H1 (cell line): ENCODE measurements around the gene SRRM4.

Source experiments
- EP300 ChIP-seq, 2 experiments: IDR thresholded peaks; 1 replicate in 1 of 2; 2 replicates in 1 of 2; pipeline ENCODE4 v1.6.1; 2011 to 2012; ENCODE audit warnings: low read depth in 2 of 2, low read length in 2 of 2, mild to moderate bottlenecking in 2 of 2, borderline replicate concordance in 1 of 2, inconsistent platforms in 1 of 2, moderate library complexity in 1 of 2
- EZH2 ChIP-seq: fragments of 200-600 bp; sonication (generic); IDR thresholded peaks from 2 replicates; pipeline ENCODE4 v1.7.1; 2012; ENCODE audit warnings: low read depth, mild to moderate bottlenecking, moderate library complexity, low read length, inconsistent platforms; ENCODE audit not compliant: severe bottlenecking
- FOSL1 ChIP-seq: IDR thresholded peaks from 2 replicates; pipeline ENCODE4 v1.6.1; 2011; ENCODE audit warnings: mild to moderate bottlenecking, low read depth, low read length, moderate library complexity; ENCODE audit not compliant: insufficient read depth
- MAFK ChIP-seq: IDR thresholded peaks from 2 replicates; pipeline ENCODE4 v1.6.1; 2012; ENCODE audit warnings: low read depth, mild to moderate bottlenecking, improper control_type of control experiment, low read length
- RNF2 ChIP-seq: fragments of 200-900, 300-1000 bp; sonication (generic); IDR thresholded peaks from 2 replicates; pipeline ENCODE4 v1.7.1; 2016; ENCODE audit warnings: borderline replicate concordance, low read depth, mild to moderate bottlenecking, antibody characterized with exemption, low read length; ENCODE audit not compliant: poor library complexity, severe bottlenecking; ENCODE audit errors: missing control alignments
- SIN3A ChIP-seq, 2 experiments: IDR thresholded peaks in 1 of 2; conservative IDR thresholded peaks in 1 of 2; 2 replicates each; pipeline ENCODE4 v1.6.1; 2011 to 2012; ENCODE audit warnings: low read length in 2 of 2, improper control_type of control experiment in 1 of 2, low read depth in 1 of 2, mild to moderate bottlenecking in 1 of 2
- SIRT6 ChIP-seq: IDR thresholded peaks from one replicate; pipeline ENCODE4 v1.7.1; 2012; ENCODE audit warnings: low read length, inconsistent platforms
- SP2 ChIP-seq: IDR thresholded peaks from 2 replicates; pipeline ENCODE4 v1.6.1; 2012; ENCODE audit warnings: mild to moderate bottlenecking, low read length, inconsistent platforms
- TBP ChIP-seq: IDR thresholded peaks from 2 replicates; pipeline ENCODE4 v1.6.1; 2011; ENCODE audit warnings: low read depth, low read length, improper control_type of control experiment
- TF ChIP-seq, protein P1 (sequence below), 3 experiments: IDR thresholded peaks; 1 replicate in 2 of 3; 2 replicates in 1 of 3; pipeline versions ENCODE4 v1.5.1 to v1.6.1; 2011; ENCODE audit warnings: low read length in 3 of 3, mild to moderate bottlenecking in 3 of 3, inconsistent platforms in 2 of 3, low read depth in 1 of 3, moderate library complexity in 1 of 3; ENCODE audit not compliant: insufficient read depth in 1 of 3; ENCODE audit errors: control extremely low read depth in 1 of 3
- TF ChIP-seq, protein P2 (sequence below): IDR thresholded peaks from 2 replicates; pipeline ENCODE4 v1.6.1; 2011; ENCODE audit warnings: low read length, improper control_type of control experiment
- TF ChIP-seq, protein P3 (sequence below): IDR thresholded peaks from 2 replicates; pipeline ENCODE4 v1.6.1; 2012; ENCODE audit warnings: inconsistent platforms

DNA sequence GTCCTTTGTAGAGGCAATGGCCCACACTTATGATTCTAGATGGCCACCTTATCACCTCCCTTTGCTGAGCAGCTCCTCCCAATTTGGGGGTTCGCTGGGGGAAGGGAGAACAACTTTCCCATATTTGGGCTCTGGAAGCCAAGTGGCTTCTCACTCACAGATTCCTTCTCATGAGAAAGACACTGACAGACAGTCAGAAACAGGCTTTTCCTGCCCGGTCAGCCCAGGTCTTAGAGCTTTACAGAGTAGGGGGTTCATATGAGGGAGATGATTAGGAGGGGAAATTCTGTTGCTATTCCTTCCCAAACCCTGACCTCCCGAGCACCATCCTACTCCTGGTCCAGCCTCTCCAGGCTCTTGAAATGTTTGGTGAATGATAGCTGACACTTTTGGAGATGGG, 137.3 kb downstream of the SRRM4 start:
- TF ChIP-seq SIRT6 (no peak), RNF2 (no peak), SIN3A (conservative IDR thresholded peaks at IDR 0.05 in 1 of 2, IDR thresholded peaks at IDR 0.05 in 1 of 2; ENCODE audit: low read depth in 1 of 2, low read length in 2 of 2) (no peak), EZH2 (no peak), MAFK (no peak), EP300 (IDR thresholded peaks at IDR 0.05; ENCODE audit: borderline replicate concordance in 1 of 2, low read depth in 2 of 2, low read length in 2 of 2) (no peak), FOSL1 (no peak), TBP (no peak), SP2 (no peak)
- TF ChIP-seq, protein P1, sequence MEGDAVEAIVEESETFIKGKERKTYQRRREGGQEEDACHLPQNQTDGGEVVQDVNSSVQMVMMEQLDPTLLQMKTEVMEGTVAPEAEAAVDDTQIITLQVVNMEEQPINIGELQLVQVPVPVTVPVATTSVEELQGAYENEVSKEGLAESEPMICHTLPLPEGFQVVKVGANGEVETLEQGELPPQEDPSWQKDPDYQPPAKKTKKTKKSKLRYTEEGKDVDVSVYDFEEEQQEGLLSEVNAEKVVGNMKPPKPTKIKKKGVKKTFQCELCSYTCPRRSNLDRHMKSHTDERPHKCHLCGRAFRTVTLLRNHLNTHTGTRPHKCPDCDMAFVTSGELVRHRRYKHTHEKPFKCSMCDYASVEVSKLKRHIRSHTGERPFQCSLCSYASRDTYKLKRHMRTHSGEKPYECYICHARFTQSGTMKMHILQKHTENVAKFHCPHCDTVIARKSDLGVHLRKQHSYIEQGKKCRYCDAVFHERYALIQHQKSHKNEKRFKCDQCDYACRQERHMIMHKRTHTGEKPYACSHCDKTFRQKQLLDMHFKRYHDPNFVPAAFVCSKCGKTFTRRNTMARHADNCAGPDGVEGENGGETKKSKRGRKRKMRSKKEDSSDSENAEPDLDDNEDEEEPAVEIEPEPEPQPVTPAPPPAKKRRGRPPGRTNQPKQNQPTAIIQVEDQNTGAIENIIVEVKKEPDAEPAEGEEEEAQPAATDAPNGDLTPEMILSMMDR (IDR thresholded peaks at IDR 0.05; ENCODE audit: control extremely low read depth in 1 of 3, insufficient read depth in 1 of 3, low read depth in 1 of 3, low read length in 3 of 3) = no peak
- TF ChIP-seq, protein P2, sequence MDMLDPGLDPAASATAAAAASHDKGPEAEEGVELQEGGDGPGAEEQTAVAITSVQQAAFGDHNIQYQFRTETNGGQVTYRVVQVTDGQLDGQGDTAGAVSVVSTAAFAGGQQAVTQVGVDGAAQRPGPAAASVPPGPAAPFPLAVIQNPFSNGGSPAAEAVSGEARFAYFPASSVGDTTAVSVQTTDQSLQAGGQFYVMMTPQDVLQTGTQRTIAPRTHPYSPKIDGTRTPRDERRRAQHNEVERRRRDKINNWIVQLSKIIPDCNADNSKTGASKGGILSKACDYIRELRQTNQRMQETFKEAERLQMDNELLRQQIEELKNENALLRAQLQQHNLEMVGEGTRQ = no peak
- TF ChIP-seq, protein P3, sequence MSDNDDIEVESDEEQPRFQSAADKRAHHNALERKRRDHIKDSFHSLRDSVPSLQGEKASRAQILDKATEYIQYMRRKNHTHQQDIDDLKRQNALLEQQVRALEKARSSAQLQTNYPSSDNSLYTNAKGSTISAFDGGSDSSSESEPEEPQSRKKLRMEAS = no peak
